NB4 (cell line): ENCODE data around the gene TMEM238.

Experiments used
- CTCF ChIP-seq: IDR thresholded peaks from one replicate; pipeline ENCODE4 v1.5.1; 2012; ENCODE audit warnings: low read depth, low read length
- MAX ChIP-seq: IDR thresholded peaks from 2 replicates; pipeline ENCODE4 v1.6.1; 2011; ENCODE audit warnings: low read depth, low read length
- MYC ChIP-seq: IDR thresholded peaks from 2 replicates; pipeline ENCODE4 v1.6.1; 2011; ENCODE audit warnings: low read depth, low read length
- POLR2A ChIP-seq: IDR thresholded peaks from 2 replicates; pipeline ENCODE4 v1.6.1; 2011; ENCODE audit warnings: mild to moderate bottlenecking; ENCODE audit not compliant: insufficient read length; ENCODE audit errors: extremely low read depth

GRCh38 chr19:55339105-55339888 is 44.8 kb downstream of the TMEM238 start, which contains the start of gene KMT5C:
- TF ChIP-seq CTCF (no peak), POLR2A (no peak), MAX (peak; percentile 29; the same call in 1 of the 2 replicates), MYC (no peak)
